ENCODE data around the gene MRPS27.

GRCh38 chr5:72266862-72267261 is 53.2 kb downstream of the MRPS27 start:
- TF ChIP-seq, protein P1, sequence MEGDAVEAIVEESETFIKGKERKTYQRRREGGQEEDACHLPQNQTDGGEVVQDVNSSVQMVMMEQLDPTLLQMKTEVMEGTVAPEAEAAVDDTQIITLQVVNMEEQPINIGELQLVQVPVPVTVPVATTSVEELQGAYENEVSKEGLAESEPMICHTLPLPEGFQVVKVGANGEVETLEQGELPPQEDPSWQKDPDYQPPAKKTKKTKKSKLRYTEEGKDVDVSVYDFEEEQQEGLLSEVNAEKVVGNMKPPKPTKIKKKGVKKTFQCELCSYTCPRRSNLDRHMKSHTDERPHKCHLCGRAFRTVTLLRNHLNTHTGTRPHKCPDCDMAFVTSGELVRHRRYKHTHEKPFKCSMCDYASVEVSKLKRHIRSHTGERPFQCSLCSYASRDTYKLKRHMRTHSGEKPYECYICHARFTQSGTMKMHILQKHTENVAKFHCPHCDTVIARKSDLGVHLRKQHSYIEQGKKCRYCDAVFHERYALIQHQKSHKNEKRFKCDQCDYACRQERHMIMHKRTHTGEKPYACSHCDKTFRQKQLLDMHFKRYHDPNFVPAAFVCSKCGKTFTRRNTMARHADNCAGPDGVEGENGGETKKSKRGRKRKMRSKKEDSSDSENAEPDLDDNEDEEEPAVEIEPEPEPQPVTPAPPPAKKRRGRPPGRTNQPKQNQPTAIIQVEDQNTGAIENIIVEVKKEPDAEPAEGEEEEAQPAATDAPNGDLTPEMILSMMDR (IDR thresholded peaks at IDR 0.05) = no peak
- TF ChIP-seq ZFX (IDR thresholded peaks at IDR 0.05; ENCODE audit: borderline replicate concordance) = no peak

Data from 22Rv1 (cell line).